Stimulated activated CD8-positive, alpha-beta memory T cell treated with anti-CD3 and anti-CD28 coated beads, Interleukin-2, amount 100 ng/mL, for 48 hours (primary cell): ENCODE measurements around the gene DOCK8.

Source experiments
- DNase-seq, 2 donors: peaks; one replicate each; pipeline ENCODE4 v3.0.0-alpha.2; 2020; ENCODE audit warnings: low read depth in 2 of 2

The DOCK8 gene

DNA sequence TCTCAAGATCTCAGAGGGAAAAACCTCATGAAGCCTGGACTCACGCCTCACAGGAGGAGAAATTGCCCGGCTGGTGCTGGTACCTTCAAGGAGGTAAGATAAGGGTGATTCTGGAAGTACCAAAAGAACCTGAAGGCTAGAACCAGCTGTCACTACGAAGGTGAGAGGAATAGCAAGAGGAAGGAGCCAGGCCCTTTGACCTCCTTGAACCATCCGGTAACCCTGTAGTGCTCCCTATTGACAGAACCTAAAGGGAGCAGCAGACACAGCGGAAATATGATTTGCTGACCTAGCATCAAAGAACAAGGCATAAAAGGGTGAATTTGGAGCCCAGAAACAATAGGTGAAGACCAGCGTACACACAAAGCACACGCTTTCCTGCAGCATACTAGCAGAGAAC lies 92.2 kb downstream of the DOCK8 start:
- DNase-seq = peak; percentile 4 to 5

DNA sequence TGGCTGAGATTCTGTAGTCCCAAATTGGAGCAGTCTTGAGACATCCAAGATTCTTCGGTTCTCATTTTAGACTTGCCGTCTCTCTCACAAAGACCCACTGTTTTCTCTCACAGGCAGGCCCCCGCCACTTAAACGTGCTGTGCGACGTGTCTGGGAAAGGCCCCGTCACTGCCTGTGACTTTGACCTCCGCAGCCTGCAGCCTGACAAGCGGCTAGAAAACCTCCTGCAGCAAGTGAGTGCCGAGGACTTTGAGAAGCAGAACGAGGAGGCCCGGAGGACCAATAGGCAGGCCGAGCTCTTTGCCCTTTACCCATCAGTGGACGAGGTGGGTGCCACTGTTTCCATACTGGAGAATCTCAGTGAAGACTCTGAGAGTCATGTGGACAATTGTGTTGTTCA lies 97.2 kb downstream of the DOCK8 start:
- DNase-seq = no peak

GRCh38 chr9:312596-313320 lies 98.1 kb downstream of the DOCK8 start:
- DNase-seq = no peak

DNA sequence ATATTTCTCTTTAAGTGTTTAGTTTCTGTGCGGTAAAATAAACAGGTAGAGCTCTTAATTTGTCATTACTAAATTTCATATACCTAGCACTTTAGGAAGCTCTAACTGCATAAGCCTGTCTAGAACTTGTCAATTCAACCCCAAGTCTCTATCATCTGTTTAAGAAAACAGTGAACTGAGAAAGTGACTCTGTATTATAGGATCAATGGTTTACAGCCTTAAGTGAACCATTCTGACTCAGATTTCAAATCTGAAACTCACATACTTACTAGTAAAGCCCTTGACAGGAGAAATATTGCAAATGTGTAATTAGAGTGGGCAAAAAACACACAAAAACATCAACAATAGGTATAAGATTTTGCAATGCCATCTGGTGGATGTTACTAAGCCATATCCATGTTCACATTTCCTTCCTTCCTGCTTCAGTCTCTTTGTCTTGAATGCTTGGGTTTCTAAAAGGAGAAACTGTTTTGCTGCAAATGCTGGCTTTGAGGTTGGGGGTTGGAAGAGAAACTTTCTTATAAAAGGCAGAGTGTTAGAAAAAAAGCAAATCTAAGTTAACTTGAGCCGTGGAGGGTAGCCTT lies 101.8 kb downstream of the DOCK8 start:
- DNase-seq = no peak

GRCh38 chr9:318646-319045 lies 104.0 kb downstream of the DOCK8 start:
- no peak for DNase-seq

- DNase-seq = no peak
Measured at GRCh38 chr9:324971-325370, 110.3 kb downstream of the DOCK8 start.

GRCh38 chr9:326667-327066 lies 112.0 kb downstream of the DOCK8 start:
- no peak for DNase-seq

GRCh38 chr9:328453-328852 lies 113.8 kb downstream of the DOCK8 start:
- no peak for DNase-seq

DNA sequence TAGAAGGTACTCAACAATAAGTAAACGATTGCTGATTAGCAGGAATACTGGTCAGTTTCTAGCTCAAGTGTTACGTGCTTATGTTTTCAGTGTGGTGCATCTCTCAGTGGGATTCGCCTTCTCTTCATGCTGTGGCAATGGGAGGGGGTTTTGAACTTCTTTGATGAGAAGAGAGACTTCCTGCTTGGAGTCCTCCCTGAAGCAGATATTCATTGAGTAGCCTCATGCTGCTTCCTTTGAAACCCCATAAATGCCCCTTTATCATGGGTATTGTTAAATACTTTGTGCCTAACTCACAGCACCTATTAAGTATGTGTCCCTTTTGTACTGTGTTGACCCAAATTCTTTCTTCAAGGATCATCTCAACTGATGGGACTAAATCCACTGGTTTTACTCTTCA lies 116.5 kb downstream of the DOCK8 start:
- DNase-seq = no peak

- no peak for DNase-seq
Measured at GRCh38 chr9:335373-335772, 120.7 kb downstream of the DOCK8 start.

DNA sequence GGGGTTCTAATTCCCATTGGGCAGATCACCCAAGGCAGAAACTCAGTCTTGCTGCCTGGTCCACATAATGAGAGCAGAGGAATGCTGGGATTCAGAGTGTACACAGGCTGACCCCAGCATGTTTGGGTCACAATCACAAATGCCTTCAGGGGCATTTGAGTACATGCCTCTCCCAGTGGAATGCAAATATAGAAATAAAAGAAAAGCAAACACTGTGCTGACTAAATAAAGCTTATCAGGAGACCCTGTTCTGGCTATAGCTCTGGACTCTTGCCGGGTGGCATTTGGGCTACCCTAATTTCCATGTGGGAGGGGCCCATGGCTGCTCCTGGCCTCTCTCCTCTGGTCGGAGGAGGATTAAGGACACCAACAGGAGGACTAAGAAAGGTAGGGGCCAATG lies 121.4 kb downstream of the DOCK8 start:
- no peak for DNase-seq

DNA sequence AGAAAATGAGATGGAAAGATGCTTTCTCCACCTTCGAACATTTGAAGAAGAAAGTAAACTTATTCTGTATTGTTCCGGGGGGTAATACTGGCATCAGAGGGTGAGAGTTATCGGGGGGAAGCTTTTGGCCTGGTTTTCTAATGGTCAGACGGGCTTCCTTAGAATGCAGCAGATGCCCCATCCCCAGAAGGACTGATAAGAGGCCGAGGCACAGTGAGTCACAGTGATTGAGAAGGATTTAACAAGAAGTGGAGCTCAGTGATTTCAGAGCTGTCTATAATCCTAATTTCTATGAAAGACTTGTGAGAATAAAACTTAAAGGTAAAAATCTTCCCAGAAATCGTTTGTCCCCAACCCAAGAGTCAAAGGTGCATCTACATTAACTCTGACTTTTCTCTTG lies 123.9 kb downstream of the DOCK8 start:
- DNase-seq = no peak

GRCh38 chr9:341634-342421 lies 127.2 kb downstream of the DOCK8 start:
- no peak for DNase-seq

DNA sequence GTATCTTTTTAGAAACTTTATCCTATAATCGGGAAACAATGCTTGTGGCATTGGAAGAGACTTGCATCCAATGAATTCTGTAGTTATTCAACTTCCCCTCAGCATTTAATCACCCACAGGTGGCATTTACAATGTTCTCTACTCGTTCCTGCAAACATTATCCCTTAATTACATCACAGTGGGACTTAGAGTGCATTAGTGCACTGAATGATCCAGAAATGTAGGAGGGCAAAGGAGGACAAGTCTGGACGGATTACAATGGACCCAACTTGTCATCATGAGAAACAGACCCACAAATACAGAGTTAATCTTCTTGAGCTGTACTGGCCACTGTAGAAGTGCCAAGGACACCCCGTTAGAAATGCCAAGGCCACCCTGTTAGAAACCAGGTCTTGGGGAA lies 129.1 kb downstream of the DOCK8 start:
- DNase-seq = no peak

- no peak for DNase-seq
Measured at GRCh38 chr9:346111-346571, 131.5 kb downstream of the DOCK8 start.

- no peak for DNase-seq
Measured at GRCh38 chr9:347667-348292, 133.1 kb downstream of the DOCK8 start.

- DNase-seq = no peak
Measured at GRCh38 chr9:350384-350783, 135.7 kb downstream of the DOCK8 start.

GRCh38 chr9:351916-352315 lies 137.3 kb downstream of the DOCK8 start:
- DNase-seq = no peak

GRCh38 chr9:353077-353476 lies 138.4 kb downstream of the DOCK8 start:
- DNase-seq = no peak

GRCh38 chr9:354453-354852 lies 139.8 kb downstream of the DOCK8 start:
- DNase-seq = no peak

DNA sequence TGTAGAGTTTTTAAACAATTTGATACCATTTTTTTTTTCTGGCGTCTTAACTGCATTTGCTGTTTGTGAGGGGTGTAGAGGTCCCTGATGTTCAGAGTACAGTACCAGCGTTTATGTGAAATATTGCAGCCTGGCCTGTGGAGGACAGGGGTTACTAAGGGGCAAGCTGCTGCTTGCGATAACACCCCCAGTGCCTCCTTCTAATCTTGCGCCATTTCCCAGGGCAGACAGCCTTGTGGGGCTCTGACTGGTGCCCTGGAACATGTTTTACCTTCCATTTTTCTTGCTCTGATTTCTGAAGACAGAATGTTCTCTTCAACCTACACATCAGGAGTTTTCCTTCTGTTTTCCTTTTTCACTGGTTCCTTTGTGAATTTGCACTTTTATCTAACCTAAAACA lies 142.9 kb downstream of the DOCK8 start:
- no peak for DNase-seq

- no peak for DNase-seq
Measured at GRCh38 chr9:362561-363273, 148.1 kb downstream of the DOCK8 start.
